Fibroblast of lung (primary cell): ENCODE measurements around the gene HIBADH.

Source experiments
- EZH2 ChIP-seq: IDR thresholded peaks from 2 replicates; pipeline ENCODE4 v1.5.1; 2012; ENCODE audit warnings: low read length, control low read depth, mild to moderate bottlenecking; ENCODE audit errors: missing control alignments
- TF ChIP-seq, protein P1 (sequence below), 2 donors: IDR thresholded peaks in 1 of 2; conservative IDR thresholded peaks in 1 of 2; 1 replicate in 1 of 2; 2 replicates in 1 of 2; pipeline ENCODE4 v1.5.1; 2011 to 2012; ENCODE audit warnings: low read length in 2 of 2, control low read depth in 1 of 2, inconsistent platforms in 1 of 2, low read depth in 1 of 2, mild to moderate bottlenecking in 1 of 2

DNA sequence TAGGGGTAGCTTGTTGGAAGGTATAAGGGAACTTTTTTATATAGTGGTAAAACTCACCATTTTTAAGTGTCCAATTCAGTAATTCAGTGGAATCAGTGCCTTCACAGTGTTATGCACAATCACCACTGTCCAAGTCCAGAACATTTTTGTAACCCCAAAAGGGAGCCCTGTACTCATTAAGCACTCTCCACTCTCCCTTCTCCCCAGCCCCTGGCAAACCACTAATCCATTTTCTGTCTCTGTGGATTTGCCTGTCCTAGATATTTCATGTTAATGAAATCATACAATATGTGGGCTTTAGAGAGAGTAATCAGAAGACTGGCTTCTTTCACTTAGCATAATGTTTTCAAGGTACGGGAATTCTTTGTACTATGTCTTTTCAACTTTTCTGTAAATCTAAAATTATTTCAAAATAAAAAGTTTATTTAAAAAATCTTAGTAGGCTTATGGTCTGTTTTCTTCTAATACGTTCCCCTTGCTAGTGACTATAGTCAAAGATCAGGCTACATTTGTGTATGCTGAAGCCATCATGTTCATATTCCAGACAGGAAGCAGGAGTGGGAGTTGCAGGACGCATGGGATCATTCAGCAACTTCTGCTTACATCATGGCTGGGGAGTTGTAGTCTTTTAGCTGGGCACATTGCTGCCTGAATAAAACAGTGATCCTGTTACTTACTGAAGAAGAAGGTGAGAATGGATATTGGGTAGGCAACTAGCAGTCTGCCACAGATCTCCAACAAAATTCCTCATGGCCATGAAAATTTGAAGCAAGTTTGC is 41.9 kb upstream of the HIBADH start:
- TF ChIP-seq, protein P1, sequence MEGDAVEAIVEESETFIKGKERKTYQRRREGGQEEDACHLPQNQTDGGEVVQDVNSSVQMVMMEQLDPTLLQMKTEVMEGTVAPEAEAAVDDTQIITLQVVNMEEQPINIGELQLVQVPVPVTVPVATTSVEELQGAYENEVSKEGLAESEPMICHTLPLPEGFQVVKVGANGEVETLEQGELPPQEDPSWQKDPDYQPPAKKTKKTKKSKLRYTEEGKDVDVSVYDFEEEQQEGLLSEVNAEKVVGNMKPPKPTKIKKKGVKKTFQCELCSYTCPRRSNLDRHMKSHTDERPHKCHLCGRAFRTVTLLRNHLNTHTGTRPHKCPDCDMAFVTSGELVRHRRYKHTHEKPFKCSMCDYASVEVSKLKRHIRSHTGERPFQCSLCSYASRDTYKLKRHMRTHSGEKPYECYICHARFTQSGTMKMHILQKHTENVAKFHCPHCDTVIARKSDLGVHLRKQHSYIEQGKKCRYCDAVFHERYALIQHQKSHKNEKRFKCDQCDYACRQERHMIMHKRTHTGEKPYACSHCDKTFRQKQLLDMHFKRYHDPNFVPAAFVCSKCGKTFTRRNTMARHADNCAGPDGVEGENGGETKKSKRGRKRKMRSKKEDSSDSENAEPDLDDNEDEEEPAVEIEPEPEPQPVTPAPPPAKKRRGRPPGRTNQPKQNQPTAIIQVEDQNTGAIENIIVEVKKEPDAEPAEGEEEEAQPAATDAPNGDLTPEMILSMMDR (conservative IDR thresholded peaks at IDR 0.05 in 1 of 2, IDR thresholded peaks at IDR 0.05 in 1 of 2; ENCODE audit: low read depth in 1 of 2, low read length in 2 of 2), result no peak
- TF ChIP-seq EZH2, result no peak
